SK-N-SH treated with all-trans-retinoic acid at 6 μM for 48 hours (cell line): ENCODE measurements around the gene PLA1A.
A peak's percentile ranks its signal among the peaks of the same experiment; 100 is the strongest.

Experiments used
- ARNTL ChIP-seq: fragments of 450-650 bp; formaldehyde crosslinking; IDR thresholded peaks from 2 replicates; pipeline ENCODE4 v1.5.0; 2020; ENCODE audit warnings: low read depth, mild to moderate bottlenecking, moderate library complexity, borderline replicate concordance
- CREB5 ChIP-seq: fragments of 250-450 bp; sonication (Bioruptor Pico); IDR thresholded peaks from 2 replicates; pipeline ENCODE4 v1.5.1; 2020; ENCODE audit warnings: low read depth, mild to moderate bottlenecking, moderate library complexity
- ISL1 ChIP-seq: fragments of 250-450 bp; sonication (Bioruptor Pico); IDR thresholded peaks from 2 replicates; pipeline ENCODE4 v2.1.2; 2022; ENCODE audit warnings: mild to moderate bottlenecking, moderate library complexity
- PATZ1 ChIP-seq: fragments of 250-450 bp; sonication (Bioruptor Pico); IDR thresholded peaks from 2 replicates; pipeline ENCODE4 v1.8.0; 2020; ENCODE audit warnings: mild to moderate bottlenecking, moderate library complexity, borderline replicate concordance
- PPARA ChIP-seq: fragments of 250-450 bp; sonication (Bioruptor Pico); IDR thresholded peaks from 2 replicates; pipeline ENCODE4 v1.5.0; 2020; ENCODE audit warnings: mild to moderate bottlenecking, borderline replicate concordance
- RARB ChIP-seq: fragments of 250-450 bp; sonication (Bioruptor Pico); IDR thresholded peaks from 2 replicates; pipeline ENCODE4 v1.8.0; 2021; ENCODE audit warnings: mild to moderate bottlenecking, moderate library complexity
- SNAI2 ChIP-seq: fragments of 250-450 bp; sonication (Bioruptor Pico); IDR thresholded peaks from 2 replicates; pipeline ENCODE4 v1.5.0; 2020; ENCODE audit warnings: mild to moderate bottlenecking, moderate library complexity
- TSHZ2 ChIP-seq: fragments of 250-450 bp; sonication (Bioruptor Pico); IDR thresholded peaks from 2 replicates; pipeline ENCODE4 v1.5.0; 2020; ENCODE audit warnings: mild to moderate bottlenecking, moderate library complexity
- ZC3H10 ChIP-seq: fragments of 250-450 bp; sonication (Bioruptor Pico); IDR thresholded peaks from 2 replicates; pipeline ENCODE4 v1.5.1; 2021; ENCODE audit warnings: mild to moderate bottlenecking, moderate library complexity
- ZFP3 ChIP-seq: fragments of 250-450 bp; sonication (Bioruptor Pico); IDR thresholded peaks from 2 replicates; pipeline ENCODE4 v1.5.0; 2020; ENCODE audit warnings: mild to moderate bottlenecking, moderate library complexity
- ZFP30 ChIP-seq: fragments of 450-650 bp; formaldehyde crosslinking; IDR thresholded peaks from 2 replicates; pipeline ENCODE4 v1.5.0; 2022; ENCODE audit warnings: mild to moderate bottlenecking, moderate library complexity
- ZNF8 ChIP-seq: fragments of 450-650 bp; formaldehyde crosslinking; IDR thresholded peaks from 2 replicates; pipeline ENCODE4 v1.5.0; 2020; ENCODE audit warnings: mild to moderate bottlenecking, moderate library complexity

- TF ChIP-seq ZC3H10: no peak
- TF ChIP-seq PPARA (CRISPR knock-in tag): no peak
- no peak for TF ChIP-seq ZFP30
- TF ChIP-seq RARB (CRISPR knock-in tag): no peak
- no peak for TF ChIP-seq ZFP3
- no peak for TF ChIP-seq ARNTL
- TF ChIP-seq SNAI2 (CRISPR knock-in tag): no peak
- no peak for TF ChIP-seq ZNF8 (CRISPR knock-in tag)
- TF ChIP-seq ISL1 (CRISPR knock-in tag): peak; percentile 48; the same call in 1 of the 2 replicates
- no peak for TF ChIP-seq PATZ1 (CRISPR knock-in tag)
- 0 out of 2 replicates have a peak, but pooled peaks have one; percentile 40 for TF ChIP-seq TSHZ2
- no peak for TF ChIP-seq CREB5 (CRISPR knock-in tag)
These were observed 65.1 kb downstream of the PLA1A start for GRCh38 chr3:119662604-119663373.
